ENCODE results near the gene NRGN. TPM values are rescaled to one million over a fixed set of nuclear protein-coding genes. Genes with fewer than 3 reads are reported as not detected.

Gene NRGN
- total RNA-seq, 1 donor from 2014 or later: 5.4 TPM

GRCh38 chr11:124747406-124748099, 7.8 kb downstream of the NRGN start:
- intact Hi-C loops (cut with micrococcal nuclease): loop anchor here (1.0 to 5.0 kb wide), 2 partner anchors 8 to 205 kb away; partner anchors contain the start of genes CCDC15 and NRGN
- no peaks in the 10 kb centered on the region for H3K9me3 Mint-ChIP-seq
- DNase-seq: no peak
- H3K4me1 Mint-ChIP-seq: peaks cover 34% of the 10 kb centered on the region
- H3K27me3 Mint-ChIP-seq: peaks cover 17% of the 10 kb centered on the region
- H3K27ac Mint-ChIP-seq: no peak overlapping the region
- H3K36me3 Mint-ChIP-seq (ENCODE audit: low read depth): no peaks in the 10 kb centered on the region
- peak overlapping the region; percentile 98 for H3K4me3 Mint-ChIP-seq

DNA sequence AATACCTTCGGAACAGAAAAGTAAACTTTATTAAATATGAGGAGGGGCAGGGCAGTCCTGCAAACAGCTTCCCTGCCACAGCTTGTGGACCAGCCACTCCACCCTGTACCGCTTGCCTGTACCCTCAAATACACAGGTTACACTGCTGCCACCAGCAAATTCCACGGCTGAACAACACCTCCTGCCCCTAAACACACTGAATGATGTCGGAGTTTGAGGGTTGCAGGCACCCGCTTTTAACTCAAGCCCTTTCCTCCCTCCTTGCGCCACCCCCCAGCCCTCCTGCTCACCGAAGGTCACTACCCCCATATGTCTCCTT, 8.3 kb downstream of the NRGN start:
- Mint-ChIP-seq H3K27ac (no peak overlapping the region), H3K4me1 (peaks cover 34% of the 10 kb centered on the region), H3K36me3 (ENCODE audit: low read depth) (no peaks in the 10 kb centered on the region), H3K4me3 (peak overlapping the region; percentile 5), H3K27me3 (peaks cover 17% of the 10 kb centered on the region), H3K9me3 (no peaks in the 10 kb centered on the region)
- intact Hi-C loops (cut with micrococcal nuclease): loop anchor here (5.0 kb wide), 1 partner anchor 204 kb away; the partner anchor contains the start of gene CCDC15
- no peak for DNase-seq

DNA sequence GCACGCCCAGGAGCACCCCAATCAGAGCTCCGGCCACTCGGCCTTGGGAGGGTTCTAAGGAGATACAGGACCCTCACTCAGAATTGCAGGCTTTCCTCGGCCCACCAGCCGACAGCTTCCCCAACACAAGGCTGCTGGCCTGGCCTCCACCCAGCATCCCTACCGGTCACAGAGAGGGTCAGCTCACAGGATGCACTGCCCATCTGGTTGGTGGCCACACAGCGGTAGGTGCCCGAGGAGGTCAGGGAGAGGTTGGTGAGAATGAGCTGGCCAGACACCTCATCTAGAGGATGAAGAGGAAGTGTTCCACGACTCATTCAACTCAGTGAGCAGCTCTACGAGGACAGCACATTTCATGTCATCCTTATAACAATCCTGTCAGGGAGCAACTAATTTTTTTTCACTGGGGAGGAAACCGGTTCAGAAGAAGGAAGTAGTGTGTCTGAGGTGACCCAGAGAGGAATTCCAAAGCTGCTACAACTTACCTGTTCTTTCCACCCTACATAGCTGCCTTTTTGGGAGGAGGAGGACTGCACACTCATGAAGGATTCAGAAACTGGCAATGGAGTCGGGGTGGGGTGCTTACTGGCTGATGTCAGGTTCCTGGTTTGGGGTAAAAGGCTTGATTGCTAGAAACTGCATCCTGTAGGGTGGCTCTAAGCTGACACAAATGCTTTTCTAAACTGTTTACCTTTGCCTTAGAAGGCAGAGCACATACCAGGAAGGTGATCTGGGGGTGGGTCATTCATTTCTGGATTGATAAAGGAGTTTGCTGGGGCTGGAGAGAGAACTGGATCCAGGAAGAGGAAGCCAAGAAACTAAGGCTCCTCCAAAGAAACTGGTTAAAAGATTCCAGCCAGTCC, 9.0 kb downstream of the NRGN start:
- intact Hi-C loops (cut with micrococcal nuclease): loop anchor here (5.0 kb wide), 1 partner anchor 204 kb away; the partner anchor contains the start of gene CCDC15
- Mint-ChIP-seq H3K4me1 (peaks cover 34% of the 10 kb centered on the region), H3K27ac (no peak overlapping the region), H3K27me3 (peaks cover 13% of the 10 kb centered on the region), H3K4me3 (peak overlapping the region; percentile 5), H3K9me3 (no peaks in the 10 kb centered on the region), H3K36me3 (ENCODE audit: low read depth) (no peaks in the 10 kb centered on the region)
- DNase-seq: no peak

GRCh38 chr11:124749912-124750311, 10.2 kb downstream of the NRGN start:
- no peaks in the 10 kb centered on the region for H3K36me3 Mint-ChIP-seq (ENCODE audit: low read depth)
- no peak overlapping the region for H3K27ac Mint-ChIP-seq
- no peaks in the 10 kb centered on the region for H3K9me3 Mint-ChIP-seq
- peaks cover 7% of the 10 kb centered on the region for H3K27me3 Mint-ChIP-seq
- H3K4me3 Mint-ChIP-seq: no peak overlapping the region
- DNase-seq: no peak
- H3K4me1 Mint-ChIP-seq: peaks cover 32% of the 10 kb centered on the region
- intact Hi-C loops (cut with micrococcal nuclease): loop anchor here (5.0 to 10.0 kb wide), 2 partner anchors 202 to 415 kb away; partner anchors contain the start of genes CCDC15 and PKNOX2

GRCh38 chr11:124751391-124751740, 11.6 kb downstream of the NRGN start:
- no peak overlapping the region for H3K4me3 Mint-ChIP-seq
- H3K9me3 Mint-ChIP-seq: no peaks in the 10 kb centered on the region
- peaks cover 8% of the 10 kb centered on the region for H3K27me3 Mint-ChIP-seq
- peaks cover 27% of the 10 kb centered on the region for H3K4me1 Mint-ChIP-seq
- H3K27ac Mint-ChIP-seq: no peak overlapping the region
- no peak for DNase-seq
- intact Hi-C loops (cut with micrococcal nuclease): loop anchor here (10.0 kb wide), 1 partner anchor 413 kb away; the partner anchor contains the start of gene PKNOX2
- H3K36me3 Mint-ChIP-seq (ENCODE audit: low read depth): no peaks in the 10 kb centered on the region

GRCh38 chr11:124751741-124752470, 12.2 kb downstream of the NRGN start, which contains the start of gene VSIG2:
Gene VSIG2 (minus strand): TSS chr11:124752255. CDS start chr11:124752137, 118 bp downstream.
- H3K27ac Mint-ChIP-seq: no peak within 1 kb of the TSS
- peaks cover 22% of the 10 kb centered on the region for H3K4me1 Mint-ChIP-seq
- H3K27me3 Mint-ChIP-seq: peaks cover 12% of the 10 kb centered on the region
- no peaks in the 10 kb centered on the region for H3K9me3 Mint-ChIP-seq
- intact Hi-C loops (cut with micrococcal nuclease): loop anchor here (10.0 kb wide), 1 partner anchor 413 kb away; the partner anchor contains the start of gene PKNOX2
- H3K4me3 Mint-ChIP-seq: no peak within 1 kb of the TSS
- no peak for DNase-seq
- H3K36me3 Mint-ChIP-seq (ENCODE audit: low read depth): no peaks in the 10 kb centered on the region

DNA sequence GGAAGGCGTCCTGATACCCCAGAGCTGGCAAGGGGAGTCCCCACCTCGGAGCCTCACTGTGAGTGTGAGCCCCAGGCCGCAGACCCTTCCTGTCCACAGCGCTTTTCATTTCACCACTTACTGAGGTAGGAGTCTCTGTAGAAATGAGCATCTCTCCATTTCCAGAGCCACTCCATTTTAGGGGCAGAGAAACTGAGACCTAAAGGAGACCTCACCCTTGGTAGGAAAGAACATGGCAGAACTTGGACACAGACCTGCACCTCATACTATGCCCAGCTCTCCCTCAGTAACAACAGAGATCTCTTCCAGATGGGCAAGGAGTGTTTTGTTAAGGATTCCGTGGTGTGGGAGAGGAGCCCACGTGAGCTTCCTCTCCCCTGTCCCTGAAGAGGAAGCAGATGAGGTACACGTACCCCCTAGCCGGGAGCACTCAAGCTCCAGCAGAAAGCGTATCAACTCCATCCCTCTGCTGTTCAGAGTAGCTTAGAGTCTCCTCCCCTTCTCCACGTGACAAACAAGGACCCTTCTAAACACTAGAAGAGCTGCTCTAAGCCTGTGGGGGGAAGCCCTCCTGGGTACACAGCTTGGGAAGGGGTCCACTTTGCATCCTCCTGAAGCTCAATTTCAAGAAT, 12.8 kb downstream of the NRGN start:
- Mint-ChIP-seq H3K27ac (no peak overlapping the region), H3K4me3 (no peak overlapping the region), H3K9me3 (no peaks in the 10 kb centered on the region), H3K36me3 (ENCODE audit: low read depth) (no peaks in the 10 kb centered on the region), H3K27me3 (peaks cover 16% of the 10 kb centered on the region), H3K4me1 (peaks cover 18% of the 10 kb centered on the region)
- intact Hi-C loops (cut with micrococcal nuclease): loop anchor here (10.0 kb wide), 1 partner anchor 412 kb away; the partner anchor contains the start of gene PKNOX2
- no peak for DNase-seq

DNA sequence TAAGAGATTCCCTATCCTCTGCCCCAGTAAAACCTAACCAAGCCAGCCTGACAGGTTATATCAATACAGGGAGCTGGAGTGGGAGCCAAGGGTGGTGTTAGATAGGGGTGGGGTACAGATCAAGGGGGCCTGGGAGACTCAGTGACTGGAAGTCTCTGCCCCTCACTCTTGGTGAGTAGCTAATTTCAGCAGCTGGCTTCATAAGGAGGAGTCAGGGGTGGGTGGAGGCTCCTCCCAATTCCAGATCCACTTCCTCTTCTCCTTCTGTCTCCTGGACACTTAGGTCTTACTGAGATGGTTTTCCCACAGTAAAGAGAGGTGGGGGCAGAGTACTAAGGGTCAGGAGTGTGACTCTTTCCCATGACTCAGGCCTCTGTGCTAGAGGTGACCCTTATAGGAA, 13.5 kb downstream of the NRGN start:
- intact Hi-C loops (cut with micrococcal nuclease): loop anchor here (10.0 kb wide), 1 partner anchor 412 kb away; the partner anchor contains the start of gene PKNOX2
- H3K9me3 Mint-ChIP-seq: no peaks in the 10 kb centered on the region
- H3K27ac Mint-ChIP-seq: no peak overlapping the region
- H3K27me3 Mint-ChIP-seq: peaks cover 22% of the 10 kb centered on the region
- no peak for DNase-seq
- no peaks in the 10 kb centered on the region for H3K36me3 Mint-ChIP-seq (ENCODE audit: low read depth)
- peaks cover 17% of the 10 kb centered on the region for H3K4me1 Mint-ChIP-seq
- no peak overlapping the region for H3K4me3 Mint-ChIP-seq

DNA sequence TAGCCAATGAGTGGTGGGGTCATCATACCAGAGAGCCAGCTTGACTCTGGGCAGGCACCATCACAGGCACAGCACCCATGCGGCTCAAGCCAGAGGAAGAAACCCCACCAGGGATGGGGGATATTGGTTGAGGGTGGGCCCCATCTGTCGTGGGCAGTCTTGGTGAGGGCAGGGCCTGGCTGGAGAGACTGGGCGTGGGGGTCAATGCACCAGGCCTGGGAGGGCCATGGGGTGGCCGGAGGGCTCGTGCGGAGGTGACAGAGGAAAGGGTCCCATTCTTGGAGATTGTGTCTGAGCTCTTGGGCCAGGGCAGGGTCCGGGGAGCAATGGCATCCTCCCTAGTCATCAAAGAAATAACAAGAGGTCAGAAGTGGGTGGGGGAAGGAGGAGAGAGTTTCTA, 13.9 kb downstream of the NRGN start:
- Mint-ChIP-seq H3K4me3 (no peak overlapping the region), H3K27me3 (peaks cover 26% of the 10 kb centered on the region), H3K27ac (no peak overlapping the region), H3K4me1 (peaks cover 17% of the 10 kb centered on the region), H3K36me3 (ENCODE audit: low read depth) (peaks cover 2% of the 10 kb centered on the region), H3K9me3 (no peaks in the 10 kb centered on the region)
- intact Hi-C loops (cut with micrococcal nuclease): loop anchor here (10.0 kb wide), 1 partner anchor 411 kb away; the partner anchor contains the start of gene PKNOX2
- no peak for DNase-seq

GRCh38 chr11:124754309-124754708, 14.6 kb downstream of the NRGN start:
- Mint-ChIP-seq H3K27me3 (peaks cover 30% of the 10 kb centered on the region), H3K27ac (no peak overlapping the region)
- intact Hi-C loops (cut with micrococcal nuclease): loop anchor here (10.0 kb wide), 1 partner anchor 410 kb away; the partner anchor contains the start of gene PKNOX2

DNA sequence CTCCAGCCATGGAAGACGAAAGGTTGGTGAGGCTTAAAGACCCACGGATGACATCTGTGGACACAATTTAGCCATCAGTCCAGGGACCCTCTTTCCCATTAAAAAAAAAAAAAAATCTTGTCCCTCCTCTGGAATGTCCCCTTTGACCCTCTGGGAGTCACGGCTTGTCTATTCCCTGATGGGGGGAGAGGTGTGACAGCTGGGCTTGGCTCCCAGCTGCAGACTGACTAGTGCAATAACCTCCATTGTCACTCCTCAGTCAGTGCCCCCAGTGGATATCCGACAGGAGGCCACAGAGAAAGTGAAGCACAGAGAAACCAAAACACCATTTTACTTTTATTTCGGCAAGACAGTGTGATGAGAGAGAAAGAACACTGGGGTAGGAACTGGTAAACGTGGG, 15.0 kb downstream of the NRGN start:
- H3K4me1 Mint-ChIP-seq: peaks cover 12% of the 10 kb centered on the region
- intact Hi-C loops (cut with micrococcal nuclease): loop anchor here (10.0 kb wide), 1 partner anchor 410 kb away; the partner anchor contains the start of gene PKNOX2

More at GRCh38 chr11:124754309-124754708, 14.6 kb downstream of the NRGN start:
- no peak for DNase-seq
- Mint-ChIP-seq H3K4me1 (peaks cover 15% of the 10 kb centered on the region), H3K9me3 (no peaks in the 10 kb centered on the region), H3K4me3 (no peak overlapping the region), H3K36me3 (ENCODE audit: low read depth) (peaks cover 2% of the 10 kb centered on the region)

DNA sequence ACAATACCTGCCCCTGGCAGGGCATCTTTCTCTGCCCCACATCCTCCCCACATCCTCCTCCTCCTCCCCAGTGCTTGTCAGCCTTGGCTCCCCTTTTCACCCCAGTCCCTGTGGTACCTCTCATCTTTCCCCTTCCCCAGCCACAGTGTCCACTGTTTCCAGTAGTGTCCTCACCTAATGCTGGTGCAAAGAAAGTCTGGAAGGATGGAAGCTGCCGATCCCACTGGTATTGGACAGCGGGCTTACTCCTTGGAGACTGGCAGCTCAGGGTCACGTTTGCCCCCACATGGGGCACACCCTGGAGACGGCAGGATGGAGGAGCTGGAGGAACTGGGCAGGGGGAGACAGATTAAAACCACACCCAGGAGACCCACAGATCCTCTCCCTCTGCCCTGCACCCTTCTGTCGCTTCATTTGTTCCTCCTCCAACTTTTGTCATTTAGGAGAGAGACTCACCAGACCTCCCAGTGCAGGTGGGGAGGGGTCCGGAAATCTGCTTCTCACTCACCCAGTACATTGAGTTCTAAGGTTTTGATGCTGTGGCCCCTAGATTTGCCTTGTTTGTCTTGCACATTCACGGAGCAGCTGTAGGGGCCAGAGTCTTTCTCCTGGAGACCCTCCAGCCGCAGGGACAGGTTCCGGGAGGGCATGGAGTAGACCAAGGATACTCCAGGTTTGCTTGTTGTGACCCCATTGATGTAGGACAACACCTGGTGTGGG, 16.5 kb downstream of the NRGN start:
- H3K36me3 Mint-ChIP-seq (ENCODE audit: low read depth): peaks cover 2% of the 10 kb centered on the region
- no peak overlapping the region for H3K27ac Mint-ChIP-seq
- peak; percentile 47 for DNase-seq
- H3K4me3 Mint-ChIP-seq: no peak overlapping the region
- H3K27me3 Mint-ChIP-seq: peaks cover 40% of the 10 kb centered on the region
- intact Hi-C loops (cut with micrococcal nuclease): loop anchor here (10.0 kb wide), 1 partner anchor 409 kb away; the partner anchor contains the start of gene PKNOX2
- peaks cover 7% of the 10 kb centered on the region for H3K4me1 Mint-ChIP-seq
- H3K9me3 Mint-ChIP-seq: no peaks in the 10 kb centered on the region

More for the DNA sequence above, 15.0 kb downstream of the NRGN start:
- Mint-ChIP-seq H3K9me3 (no peaks in the 10 kb centered on the region), H3K4me3 (no peak overlapping the region), H3K36me3 (ENCODE audit: low read depth) (peaks cover 2% of the 10 kb centered on the region), H3K27me3 (peaks cover 31% of the 10 kb centered on the region), H3K27ac (no peak overlapping the region)
- no peak for DNase-seq
